ENCODE measurements around the gene UBP1. TPM values are rescaled to one million over a fixed set of nuclear protein-coding genes. Genes with fewer than 3 reads are reported as not detected.
"Not testable (repeated sequence)": the region's sequence is repeated elsewhere in the genome, so short reads cannot be mapped to it uniquely, and the experiment has no call there.

The UBP1 gene
- polyA plus RNA-seq, 2 donors: 13.1 to 21.3 TPM

DNA sequence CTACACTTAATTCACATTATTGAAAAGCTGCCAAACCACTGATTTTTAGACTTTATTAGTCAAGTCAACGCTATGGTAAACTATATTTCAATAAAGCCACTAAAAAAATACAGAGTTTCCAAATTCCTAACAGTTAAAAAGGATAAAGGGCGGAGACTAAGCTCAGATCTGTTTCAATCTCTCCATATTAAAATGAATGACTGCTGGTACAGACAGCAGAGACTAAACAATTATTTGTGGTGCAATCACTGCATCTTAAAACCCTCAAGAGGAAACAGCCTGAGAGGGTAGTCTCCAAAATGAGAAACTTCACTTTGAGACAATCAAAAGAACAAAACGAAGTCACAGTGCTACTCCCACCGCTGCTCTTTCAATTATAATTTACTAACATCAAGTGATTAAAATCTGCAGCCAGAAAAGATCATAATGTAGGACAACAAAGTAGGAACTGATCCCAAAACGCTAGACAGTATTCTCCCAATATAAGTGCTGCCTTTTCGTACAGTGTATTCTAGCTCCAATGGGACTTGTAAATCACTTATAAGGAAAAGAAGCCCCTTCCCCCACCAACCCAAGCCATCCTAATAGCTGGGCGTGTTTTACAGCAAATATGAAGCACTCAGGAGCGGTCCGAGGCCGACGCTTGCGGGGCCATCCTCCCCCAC is 1.2 kb downstream of the UBP1 start:
- 2% methylated on average over 12 of the region's 12 CpGs for WGBS, 2 donors
- H3K4me3 ChIP-seq (ENCODE audit: low read depth in 1 of 2, low read length in 2 of 2): peak overlapping the region; percentile 82 to 83
- H3K27me3 ChIP-seq (ENCODE audit: control insufficient read depth in 1 of 2, insufficient read depth in 2 of 2, low read length in 2 of 2): no peaks in the 10 kb centered on the region
- no peaks in the 10 kb centered on the region for H3K36me3 ChIP-seq (ENCODE audit: control insufficient read depth in 2 of 2, insufficient read depth in 2 of 2, low read length in 1 of 2)
- H3K9me3 ChIP-seq (ENCODE audit: control insufficient read depth in 2 of 2, insufficient read depth in 1 of 2, low read depth in 1 of 2, low read length in 1 of 2): no peaks in the 10 kb centered on the region
- peaks cover 0 to 5% of the 10 kb centered on the region in 2 donors for H3K4me1 ChIP-seq (ENCODE audit: control insufficient read depth in 2 of 2, insufficient read depth in 2 of 2, low read length in 1 of 2)
- H3K27ac ChIP-seq (ENCODE audit: low read depth in 2 of 2, low read length in 1 of 2): peak overlapping the region; percentile 95 to 100

- H3K27ac ChIP-seq (ENCODE audit: low read depth in 2 of 2, low read length in 1 of 2): peak overlapping the region; percentile 47 to 73
- H3K36me3 ChIP-seq (ENCODE audit: control insufficient read depth in 2 of 2, insufficient read depth in 2 of 2, low read length in 1 of 2): no peaks in the 10 kb centered on the region
- H3K4me3 ChIP-seq (ENCODE audit: low read depth in 1 of 2, low read length in 2 of 2): peak overlapping the region in 1 of 2 donors; percentile 82
- WGBS, 2 donors: 3 to 4% methylated on average over 4 of the region's 4 CpGs
- no peaks in the 10 kb centered on the region for H3K27me3 ChIP-seq (ENCODE audit: control insufficient read depth in 1 of 2, insufficient read depth in 2 of 2, low read length in 2 of 2)
- peaks cover 2 to 5% of the 10 kb centered on the region in 2 donors for H3K4me1 ChIP-seq (ENCODE audit: control insufficient read depth in 2 of 2, insufficient read depth in 2 of 2, low read length in 1 of 2)
- no peaks in the 10 kb centered on the region for H3K9me3 ChIP-seq (ENCODE audit: control insufficient read depth in 2 of 2, insufficient read depth in 1 of 2, low read depth in 1 of 2, low read length in 1 of 2)
Measured at GRCh38 chr3:33438284-33438668, 1.9 kb downstream of the UBP1 start.

GRCh38 chr3:33437556-33438283 is 2.5 kb downstream of the UBP1 start:
- WGBS, 2 donors: 45 to 50% methylated on average over 3 of the region's 3 CpGs
- peak overlapping the region in 1 of 2 donors; percentile 47 for H3K27ac ChIP-seq (ENCODE audit: low read depth in 2 of 2, low read length in 1 of 2)
- H3K9me3 ChIP-seq (ENCODE audit: control insufficient read depth in 2 of 2, insufficient read depth in 1 of 2, low read depth in 1 of 2, low read length in 1 of 2): no peaks in the 10 kb centered on the region
- H3K4me1 ChIP-seq (ENCODE audit: control insufficient read depth in 2 of 2, insufficient read depth in 2 of 2, low read length in 1 of 2): peaks cover 2 to 5% of the 10 kb centered on the region in 2 donors
- H3K27me3 ChIP-seq (ENCODE audit: control insufficient read depth in 1 of 2, insufficient read depth in 2 of 2, low read length in 2 of 2): no peaks in the 10 kb centered on the region
- H3K36me3 ChIP-seq (ENCODE audit: control insufficient read depth in 2 of 2, insufficient read depth in 2 of 2, low read length in 1 of 2): no peaks in the 10 kb centered on the region
- H3K4me3 ChIP-seq (ENCODE audit: low read depth in 1 of 2, low read length in 2 of 2): peak overlapping the region in 1 of 2 donors; percentile 82

DNA sequence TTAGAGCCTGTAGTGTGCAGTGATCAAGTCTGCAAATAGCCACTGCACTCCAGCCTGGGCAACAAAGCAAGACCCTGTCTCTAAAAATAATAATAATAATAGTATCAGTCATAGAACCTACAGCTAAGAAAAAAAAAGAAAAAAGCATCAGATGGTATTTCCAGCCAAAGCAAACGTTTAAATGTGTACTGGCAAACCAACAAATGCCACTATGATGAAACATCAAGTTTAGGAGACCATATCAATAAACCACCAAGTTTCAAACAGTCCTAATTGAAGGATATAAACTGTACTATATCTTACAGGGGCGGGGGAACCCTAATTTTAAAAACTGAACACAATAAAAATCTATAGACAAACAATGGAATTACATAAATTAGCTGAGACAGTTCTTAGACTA is 6.4 kb downstream of the UBP1 start:
- H3K9me3 ChIP-seq (ENCODE audit: control insufficient read depth in 2 of 2, insufficient read depth in 1 of 2, low read depth in 1 of 2, low read length in 1 of 2): no peaks in the 10 kb centered on the region
- no peak overlapping the region for H3K27ac ChIP-seq (ENCODE audit: low read depth in 2 of 2, low read length in 1 of 2)
- no peaks in the 10 kb centered on the region for H3K36me3 ChIP-seq (ENCODE audit: control insufficient read depth in 2 of 2, insufficient read depth in 2 of 2, low read length in 1 of 2)
- peaks cover 2 to 5% of the 10 kb centered on the region in 2 donors for H3K4me1 ChIP-seq (ENCODE audit: control insufficient read depth in 2 of 2, insufficient read depth in 2 of 2, low read length in 1 of 2)
- no peak overlapping the region for H3K4me3 ChIP-seq (ENCODE audit: low read depth in 1 of 2, low read length in 2 of 2)
- H3K27me3 ChIP-seq (ENCODE audit: control insufficient read depth in 1 of 2, insufficient read depth in 2 of 2, low read length in 2 of 2): no peaks in the 10 kb centered on the region
- WGBS, 2 donors: 47 to 48% methylated on average over 2 of the region's 2 CpGs

DNA sequence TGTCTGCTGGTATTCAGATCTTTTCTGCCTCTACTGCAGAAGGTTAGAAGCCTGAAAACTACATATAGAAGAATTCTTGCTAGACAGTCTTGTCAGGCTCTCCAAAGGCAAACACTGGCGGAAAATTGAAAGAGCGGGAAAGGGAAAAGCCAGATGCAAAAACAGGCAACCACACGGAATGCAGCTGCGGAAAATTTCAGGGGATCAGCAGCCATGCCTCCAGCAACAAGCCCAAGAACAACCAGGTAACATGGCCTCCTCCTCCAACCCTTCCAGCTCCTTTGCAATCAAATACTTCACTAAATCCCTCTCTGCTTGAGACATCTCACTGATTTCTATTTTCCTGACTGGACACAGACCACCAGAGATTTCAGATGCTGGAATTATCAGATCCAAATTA is 9.6 kb downstream of the UBP1 start:
- Histone ChIP-seq H3K27me3 (ENCODE audit: control insufficient read depth in 1 of 2, insufficient read depth in 2 of 2, low read length in 2 of 2) (no peaks in the 10 kb centered on the region), H3K4me1 (ENCODE audit: control insufficient read depth in 2 of 2, insufficient read depth in 2 of 2, low read length in 1 of 2) (peaks cover 0 to 2% of the 10 kb centered on the region in 2 donors), H3K27ac (ENCODE audit: low read depth in 2 of 2, low read length in 1 of 2) (no peak overlapping the region), H3K9me3 (ENCODE audit: control insufficient read depth in 2 of 2, insufficient read depth in 1 of 2, low read depth in 1 of 2, low read length in 1 of 2) (no peaks in the 10 kb centered on the region), H3K4me3 (ENCODE audit: low read depth in 1 of 2, low read length in 2 of 2) (no peak overlapping the region), H3K36me3 (ENCODE audit: control insufficient read depth in 2 of 2, insufficient read depth in 2 of 2, low read length in 1 of 2) (no peaks in the 10 kb centered on the region)
- 96 to 97% methylated on average over 4 of the region's 4 CpGs for WGBS, 2 donors

- H3K27ac ChIP-seq (ENCODE audit: low read depth in 2 of 2, low read length in 1 of 2): no peak overlapping the region
- H3K4me3 ChIP-seq (ENCODE audit: low read depth in 1 of 2, low read length in 2 of 2): no peak overlapping the region
- peaks cover 0 to 2% of the 10 kb centered on the region in 2 donors for H3K4me1 ChIP-seq (ENCODE audit: control insufficient read depth in 2 of 2, insufficient read depth in 2 of 2, low read length in 1 of 2)
- 94% methylated on average over 1 of the region's 1 CpG for WGBS, 2 donors
- no peaks in the 10 kb centered on the region for H3K36me3 ChIP-seq (ENCODE audit: control insufficient read depth in 2 of 2, insufficient read depth in 2 of 2, low read length in 1 of 2)
- H3K27me3 ChIP-seq (ENCODE audit: control insufficient read depth in 1 of 2, insufficient read depth in 2 of 2, low read length in 2 of 2): no peaks in the 10 kb centered on the region
- H3K9me3 ChIP-seq (ENCODE audit: control insufficient read depth in 2 of 2, insufficient read depth in 1 of 2, low read depth in 1 of 2, low read length in 1 of 2): no peaks in the 10 kb centered on the region
Measured at GRCh38 chr3:33430061-33430460, 10.1 kb downstream of the UBP1 start.

- not testable (repeated sequence) for H3K27me3 ChIP-seq (ENCODE audit: control insufficient read depth in 1 of 2, insufficient read depth in 2 of 2, low read length in 2 of 2); H3K4me3 ChIP-seq (ENCODE audit: low read depth in 1 of 2, low read length in 2 of 2); H3K27ac ChIP-seq (ENCODE audit: low read depth in 2 of 2, low read length in 1 of 2); H3K9me3 ChIP-seq (ENCODE audit: control insufficient read depth in 2 of 2, insufficient read depth in 1 of 2, low read depth in 1 of 2, low read length in 1 of 2); H3K36me3 ChIP-seq (ENCODE audit: control insufficient read depth in 2 of 2, insufficient read depth in 2 of 2, low read length in 1 of 2); H3K4me1 ChIP-seq (ENCODE audit: control insufficient read depth in 2 of 2, insufficient read depth in 2 of 2, low read length in 1 of 2)
- 72 to 84% methylated on average over 2 of the region's 2 CpGs for WGBS, 2 donors
Measured at GRCh38 chr3:33429306-33429705, 10.9 kb downstream of the UBP1 start.

DNA sequence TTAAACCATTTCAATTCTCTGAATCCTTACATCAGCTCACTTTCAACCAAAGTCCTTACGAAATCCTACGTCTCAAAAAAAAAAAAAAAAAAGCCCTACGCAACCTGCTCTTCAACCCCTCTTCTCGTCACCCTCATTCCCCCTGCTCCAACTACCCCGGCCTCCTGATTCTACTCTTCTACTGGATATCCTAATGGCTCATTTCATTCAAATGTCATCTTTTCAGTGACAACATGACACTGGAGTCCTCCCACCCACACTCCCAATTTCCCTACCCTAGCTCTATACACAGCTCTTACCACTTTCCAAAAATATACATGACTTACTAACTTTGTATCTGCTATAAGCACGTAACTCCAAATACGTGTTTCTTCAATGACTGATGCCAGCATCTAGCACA is 11.5 kb downstream of the UBP1 start:
- WGBS, 2 donors: 88 to 90% methylated on average over 7 of the region's 7 CpGs
- Histone ChIP-seq H3K36me3 (ENCODE audit: control insufficient read depth in 2 of 2, insufficient read depth in 2 of 2, low read length in 1 of 2) (no peaks in the 10 kb centered on the region), H3K27ac (ENCODE audit: low read depth in 2 of 2, low read length in 1 of 2) (no peak overlapping the region), H3K9me3 (ENCODE audit: control insufficient read depth in 2 of 2, insufficient read depth in 1 of 2, low read depth in 1 of 2, low read length in 1 of 2) (no peaks in the 10 kb centered on the region), H3K4me3 (ENCODE audit: low read depth in 1 of 2, low read length in 2 of 2) (no peak overlapping the region), H3K27me3 (ENCODE audit: control insufficient read depth in 1 of 2, insufficient read depth in 2 of 2, low read length in 2 of 2) (no peaks in the 10 kb centered on the region), H3K4me1 (ENCODE audit: control insufficient read depth in 2 of 2, insufficient read depth in 2 of 2, low read length in 1 of 2) (peaks cover 0 to 2% of the 10 kb centered on the region in 2 donors)

DNA sequence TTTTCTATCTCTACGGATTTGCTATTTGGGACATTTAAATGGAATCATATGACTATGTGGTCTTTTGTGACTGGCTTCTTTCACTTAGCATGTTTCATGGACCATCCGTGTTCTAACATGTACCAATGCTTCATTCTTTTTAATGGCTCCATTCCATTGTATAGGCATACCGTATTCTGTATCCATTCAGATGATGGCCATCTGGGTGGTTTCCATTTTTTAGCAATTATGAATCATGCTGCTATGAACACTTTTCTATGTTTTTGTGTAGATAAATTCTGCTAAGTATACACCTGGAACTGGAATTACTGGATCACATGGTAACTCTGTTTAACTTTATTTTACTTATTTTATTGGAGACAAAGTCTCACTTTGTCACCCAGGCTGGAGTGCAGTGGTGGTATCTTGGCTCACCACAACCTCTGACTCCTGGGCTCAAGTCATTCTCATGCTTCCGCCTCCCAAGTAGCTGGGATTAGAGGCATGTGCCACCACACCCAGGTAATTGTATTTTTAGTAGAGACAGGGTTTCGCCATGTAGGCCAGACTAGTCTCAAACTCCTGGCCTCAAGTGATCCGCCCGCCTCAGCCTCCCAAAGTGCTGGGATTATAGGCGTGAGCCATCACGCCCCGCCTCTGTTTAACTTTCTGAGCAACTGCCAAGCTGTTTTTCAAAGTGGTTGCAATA is 13.4 kb downstream of the UBP1 start:
- Histone ChIP-seq H3K27ac (ENCODE audit: low read depth in 2 of 2, low read length in 1 of 2) (no peak overlapping the region), H3K36me3 (ENCODE audit: control insufficient read depth in 2 of 2, insufficient read depth in 2 of 2, low read length in 1 of 2) (no peaks in the 10 kb centered on the region), H3K9me3 (ENCODE audit: control insufficient read depth in 2 of 2, insufficient read depth in 1 of 2, low read depth in 1 of 2, low read length in 1 of 2) (no peaks in the 10 kb centered on the region), H3K4me1 (ENCODE audit: control insufficient read depth in 2 of 2, insufficient read depth in 2 of 2, low read length in 1 of 2) (no peaks in the 10 kb centered on the region), H3K27me3 (ENCODE audit: control insufficient read depth in 1 of 2, insufficient read depth in 2 of 2, low read length in 2 of 2) (no peaks in the 10 kb centered on the region), H3K4me3 (ENCODE audit: low read depth in 1 of 2, low read length in 2 of 2) (no peak overlapping the region)
- WGBS, 2 donors: 57 to 60% methylated on average over 10 of the region's 10 CpGs

All from esophagus (tissue), 2 donors.